Hematopoietic multipotent progenitor cell treated with erythropoietin and hydrocortisone succinate and interleukin-3 and kit ligand, for 4 days (in vitro differentiated cells): ENCODE data around the gene CACNA1H.
A peak's percentile ranks its signal among the peaks of the same experiment; 100 is the strongest.
"Not testable (repeated sequence)": the region's sequence is repeated elsewhere in the genome, so short reads cannot be mapped to it uniquely, and the experiment has no call there.

Experiments
- DNase-seq: peaks from one replicate; pipeline ENCODE4 v3.0.0-alpha.2; 2015

The CACNA1H gene

DNA sequence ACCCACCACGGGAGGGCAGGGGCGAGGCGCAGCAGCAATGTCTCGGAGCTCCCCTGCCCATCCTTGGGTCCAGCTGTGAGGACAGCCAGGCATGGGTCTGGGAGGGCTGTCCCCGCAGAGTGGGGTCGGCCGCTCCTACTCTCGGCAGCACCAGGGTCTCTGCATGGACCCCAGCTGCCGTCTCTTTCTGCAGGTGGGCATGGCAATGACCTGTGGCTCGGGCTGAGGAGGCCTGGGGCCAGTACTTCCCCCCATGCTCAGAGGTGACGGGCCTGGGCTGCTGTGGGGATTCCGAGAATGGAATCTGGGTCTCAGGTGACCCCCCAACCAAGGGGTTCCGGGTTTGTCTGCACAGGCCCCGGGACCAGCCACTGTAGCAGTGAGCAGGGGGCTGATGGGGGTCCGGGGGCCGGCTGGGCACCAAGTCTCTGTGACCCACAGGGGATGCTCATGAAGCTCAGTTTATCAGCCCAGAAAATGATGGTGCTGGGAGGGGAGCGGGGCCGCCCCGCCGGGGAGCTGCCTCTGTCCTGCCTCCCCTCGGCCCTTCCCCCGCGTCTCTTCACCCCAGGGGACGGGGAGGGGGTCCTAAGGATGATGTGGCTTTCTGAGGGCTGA is 23.5 kb downstream of the CACNA1H start:
- no peak for DNase-seq

DNA sequence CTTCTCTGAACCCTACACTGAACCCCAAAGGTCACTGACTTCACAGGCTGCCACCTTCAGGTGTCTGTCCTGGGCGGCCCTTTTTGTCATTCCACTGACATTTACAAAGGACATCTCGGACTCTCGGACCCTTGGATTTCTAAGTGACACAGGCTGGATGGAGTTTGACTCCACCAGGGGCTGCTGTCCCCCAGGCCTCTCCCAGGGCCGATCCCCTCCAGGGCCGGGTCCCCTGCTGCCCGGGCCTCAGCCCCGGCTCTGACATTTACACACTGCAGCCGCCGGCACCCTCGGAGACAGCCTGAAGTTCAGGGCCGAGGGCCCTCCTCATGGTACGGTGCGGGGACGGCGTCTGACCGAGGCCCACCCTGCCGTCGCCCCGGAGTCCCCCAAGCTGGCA is 24.1 kb downstream of the CACNA1H start:
- DNase-seq = no peak

DNA sequence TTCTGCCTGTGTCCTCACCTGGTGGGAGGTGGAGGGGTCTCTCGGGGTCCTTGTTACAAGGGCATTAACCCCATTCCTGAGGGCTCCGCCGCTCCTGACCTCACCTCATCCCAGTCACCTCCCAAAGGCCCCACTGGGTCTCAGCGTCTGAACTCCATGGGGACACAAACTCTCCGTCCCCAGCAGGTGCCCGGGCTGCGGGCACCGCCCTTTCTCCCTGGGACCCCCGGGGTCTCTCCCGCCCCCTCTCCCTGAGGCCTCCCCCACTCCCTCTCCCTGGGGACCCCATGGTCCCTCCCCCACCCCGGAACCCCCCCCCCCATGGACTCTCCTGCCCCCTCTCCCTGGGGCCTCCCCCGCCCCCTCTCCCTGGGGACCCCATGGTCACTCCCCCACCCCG is 24.8 kb downstream of the CACNA1H start:
- DNase-seq = no peak

DNA sequence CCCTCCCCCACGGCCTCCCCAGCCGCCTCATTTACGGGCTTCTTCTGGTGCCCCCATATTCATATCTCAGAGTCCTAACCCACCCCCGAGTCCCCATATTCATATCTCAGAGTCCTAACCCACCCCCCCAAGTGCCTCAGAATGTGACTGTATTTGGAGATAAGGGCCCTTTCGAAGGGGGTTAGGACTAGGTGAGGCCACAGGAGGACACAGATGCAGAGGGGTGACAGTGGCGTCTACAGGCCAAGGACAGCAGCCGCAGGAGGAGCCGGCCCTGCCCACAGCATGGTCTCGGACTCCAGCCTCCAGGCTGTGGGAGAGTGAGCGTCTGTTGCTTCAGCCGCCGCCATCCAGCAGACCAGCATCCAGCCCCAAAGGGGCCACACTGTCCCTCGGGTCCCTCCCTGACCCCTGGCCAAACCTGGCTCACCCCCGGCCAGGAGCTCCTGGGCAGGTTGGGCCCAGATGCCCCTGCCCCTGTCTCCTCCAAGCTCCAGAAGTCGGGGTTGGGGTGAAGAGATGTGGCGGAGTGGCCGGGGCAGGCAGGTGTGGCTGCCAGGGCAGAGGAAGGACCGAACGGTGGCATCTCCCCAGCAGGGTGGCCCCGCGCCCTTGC is 25.5 kb downstream of the CACNA1H start:
- no peak for DNase-seq

DNA sequence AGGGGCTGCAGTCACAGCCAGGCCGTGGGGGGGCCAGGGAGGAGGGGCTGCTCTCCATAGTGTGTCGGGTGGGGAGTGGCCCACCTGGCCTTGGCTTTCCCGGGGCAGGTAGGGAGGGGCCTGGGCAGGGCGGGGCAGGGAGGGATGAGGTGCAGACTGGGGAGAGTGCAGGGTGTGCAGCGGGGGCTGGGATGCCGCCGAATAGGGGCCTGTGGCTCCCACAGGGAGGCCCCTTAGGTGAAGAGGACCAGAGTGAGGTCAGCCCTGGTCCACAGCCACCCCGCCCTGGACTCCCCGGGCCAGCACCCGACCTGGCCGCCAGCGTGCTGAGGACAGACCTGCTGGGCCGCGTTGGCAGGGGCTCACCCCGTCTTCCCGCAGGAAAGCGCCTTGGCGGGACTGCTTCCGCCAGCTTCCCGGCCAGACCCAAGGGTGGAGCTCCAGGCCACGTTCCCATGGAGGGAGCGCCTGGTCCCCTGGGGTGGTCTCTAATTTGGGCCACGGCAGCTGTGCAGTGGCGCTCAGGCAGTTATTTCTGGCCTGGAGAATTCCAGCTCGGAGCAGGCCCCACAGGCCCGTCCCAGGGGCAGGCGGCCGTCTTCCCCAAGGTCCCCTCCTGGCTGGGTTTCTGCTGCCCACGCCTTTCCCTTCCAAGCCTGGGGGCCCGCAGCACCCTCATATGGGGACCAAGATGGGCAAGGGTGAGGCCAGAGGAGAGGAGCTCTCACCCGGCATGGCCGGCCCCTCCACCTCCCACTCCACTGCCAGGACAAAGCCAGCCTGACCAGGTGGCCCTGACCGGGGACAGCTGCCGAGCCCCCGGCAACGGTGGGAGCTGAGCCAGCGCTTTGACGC is 27.9 kb downstream of the CACNA1H start:
- no peak for DNase-seq

DNA sequence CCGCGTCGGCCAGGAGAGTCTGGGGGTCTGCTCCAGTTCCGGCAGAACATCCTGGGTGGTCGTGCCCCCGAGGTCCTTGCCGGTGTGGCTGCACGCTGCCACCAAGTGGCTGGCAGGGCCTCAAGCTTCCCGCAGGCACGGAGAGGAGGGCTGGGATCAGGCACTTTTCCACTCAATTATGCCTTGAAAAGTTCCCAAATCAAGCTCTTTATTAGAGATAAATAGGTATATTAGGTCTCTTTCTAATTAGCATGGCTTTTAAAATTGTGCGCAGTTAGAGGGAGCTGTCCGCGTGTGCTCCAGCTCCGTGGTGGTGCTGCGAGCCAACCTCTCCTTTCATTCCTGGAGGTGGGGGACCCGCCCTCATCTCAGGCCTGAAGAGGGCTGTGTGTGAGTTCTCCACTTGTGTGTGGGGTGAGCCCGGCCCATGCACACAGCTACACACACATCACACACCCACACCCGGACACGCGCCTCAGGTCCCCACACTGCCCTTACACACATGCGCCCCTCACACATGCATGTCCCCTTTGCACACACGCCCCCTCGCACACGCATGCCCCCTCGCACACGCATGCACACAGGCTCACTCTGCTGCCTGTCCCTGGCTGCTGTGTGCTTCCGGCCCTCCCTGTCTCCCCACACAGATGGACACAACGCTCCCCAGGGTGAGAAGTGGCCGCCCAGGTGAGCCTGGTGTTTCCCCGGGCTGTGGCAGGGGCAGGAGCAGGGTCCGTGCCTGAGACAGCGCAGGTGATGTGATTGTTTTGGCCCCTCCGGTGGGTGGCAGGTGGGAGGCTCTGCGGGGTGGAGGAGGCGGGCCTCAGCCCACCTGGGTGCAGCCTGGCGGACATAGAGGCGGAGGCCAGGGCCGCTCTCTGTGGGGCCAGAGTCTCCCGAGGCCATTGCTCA is 28.8 kb downstream of the CACNA1H start:
- DNase-seq = no peak

DNA sequence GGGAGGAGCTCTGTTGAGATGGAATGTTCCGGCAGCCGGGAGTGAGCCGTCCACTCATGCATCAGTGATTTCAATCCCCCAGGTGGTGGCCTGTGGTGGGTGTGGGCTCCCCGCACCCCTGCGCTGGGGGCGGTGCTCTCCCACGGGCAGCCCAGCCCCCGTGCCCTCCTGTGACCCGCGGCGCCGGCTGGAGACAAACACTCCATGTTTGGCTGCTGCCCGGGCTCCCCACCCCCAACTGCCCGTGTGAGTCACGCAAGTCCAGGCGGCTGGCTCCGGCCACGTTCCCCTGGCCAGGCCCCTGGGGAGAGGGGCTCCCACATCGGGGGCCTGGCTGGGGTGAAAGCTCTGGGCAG is 29.4 kb downstream of the CACNA1H start:
- no peak for DNase-seq

DNA sequence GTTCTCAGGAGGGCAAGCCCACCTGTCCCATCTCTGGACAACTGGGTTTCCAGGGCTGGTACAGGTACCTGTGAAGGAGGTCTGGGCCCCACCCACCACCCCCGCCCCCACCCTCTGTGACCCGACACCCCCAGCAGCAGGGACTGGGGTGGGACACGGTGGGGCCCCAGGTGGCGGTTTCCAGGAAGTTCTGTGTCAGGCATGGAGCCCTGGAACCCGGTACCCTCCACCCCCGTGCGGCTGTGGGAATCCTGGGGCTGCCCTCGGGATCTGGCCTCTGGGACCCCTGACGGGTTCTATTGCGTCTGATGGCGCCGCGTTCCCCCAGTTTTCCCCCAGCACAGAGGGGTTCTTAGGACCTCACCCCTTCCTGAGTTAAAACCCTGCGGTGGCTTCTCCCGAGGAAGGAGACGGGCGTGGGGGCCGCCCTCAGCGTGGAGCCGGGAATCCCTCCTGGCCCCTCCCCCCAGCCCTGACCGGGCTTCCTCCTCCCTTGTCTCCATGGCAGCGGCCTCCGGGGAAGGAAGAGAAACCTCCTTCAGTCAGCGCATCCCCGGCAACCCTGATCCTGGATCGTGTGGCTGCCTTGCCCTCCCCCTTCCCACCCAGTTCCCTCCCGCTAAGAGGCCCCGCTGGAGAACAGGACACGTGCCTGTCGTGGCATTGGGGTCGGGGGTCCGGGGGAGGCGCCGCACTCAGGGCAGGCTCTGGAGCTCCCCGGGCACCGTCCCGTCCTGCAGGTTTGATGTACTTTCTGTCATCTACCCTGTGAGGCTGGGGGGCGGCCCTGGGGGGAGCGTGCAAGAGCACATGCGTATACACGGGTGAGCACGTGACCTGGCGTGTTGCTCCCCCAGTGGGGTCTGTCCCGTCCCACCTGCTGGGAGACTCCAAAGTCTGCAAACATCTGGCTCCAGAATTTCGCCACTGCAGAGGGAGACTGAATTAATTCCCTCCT is 30.3 kb downstream of the CACNA1H start:
- no peak for DNase-seq

DNA sequence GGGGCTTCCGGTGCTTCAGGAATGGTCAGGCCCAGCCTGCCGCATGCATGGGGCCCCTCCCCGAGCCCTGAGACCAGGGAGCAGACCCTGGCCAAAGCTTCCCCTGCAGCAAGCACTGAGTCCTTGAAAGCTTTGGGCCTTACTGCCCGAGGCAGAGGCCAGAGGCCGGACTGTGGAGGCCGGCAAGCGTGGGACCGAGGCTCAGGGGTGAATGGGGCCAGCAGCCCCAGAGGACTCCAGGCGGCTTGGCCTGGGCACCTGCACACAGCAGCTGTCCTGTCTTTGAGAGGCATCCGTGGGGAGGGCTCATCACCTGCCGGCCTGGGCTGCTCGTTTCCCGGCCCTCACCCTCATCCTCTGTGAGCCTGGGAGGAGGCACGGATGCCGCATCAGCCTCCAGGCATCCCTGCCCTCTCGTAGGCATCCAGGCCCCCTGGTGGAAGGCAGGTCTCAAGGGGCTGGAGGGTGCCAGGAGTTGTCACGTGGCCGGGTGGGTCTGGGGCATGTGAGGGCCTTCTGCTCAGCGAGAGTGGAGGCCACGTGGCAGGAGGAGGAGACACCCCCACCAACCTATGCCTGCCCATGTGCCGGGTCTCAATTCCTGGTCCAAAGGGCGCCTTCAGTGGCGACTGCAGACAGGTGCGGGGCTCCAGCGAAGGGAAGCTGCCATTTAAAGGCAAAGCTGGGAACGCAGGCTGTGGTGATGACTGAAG is 31.4 kb downstream of the CACNA1H start:
- DNase-seq = no peak

DNA sequence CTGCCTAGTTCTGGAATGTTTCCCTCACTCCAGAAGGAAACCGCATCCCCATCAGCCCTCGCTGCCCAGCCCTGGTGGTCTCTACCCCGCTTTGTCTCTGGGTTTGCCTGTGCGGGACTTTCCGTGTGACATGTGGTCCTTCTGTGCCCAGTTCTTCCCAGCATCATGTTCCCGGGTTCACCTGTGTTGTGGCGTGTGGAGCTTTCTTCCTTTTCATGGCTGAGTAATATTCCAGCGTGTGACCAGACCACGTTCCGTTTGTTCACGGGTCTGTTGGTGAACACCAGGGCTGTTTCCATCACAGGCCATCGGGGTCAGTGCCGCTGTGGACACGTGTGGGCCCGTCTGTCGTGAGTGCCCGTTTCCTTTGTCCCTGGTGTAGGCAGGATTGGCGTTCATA is 32.1 kb downstream of the CACNA1H start:
- DNase-seq = no peak

DNA sequence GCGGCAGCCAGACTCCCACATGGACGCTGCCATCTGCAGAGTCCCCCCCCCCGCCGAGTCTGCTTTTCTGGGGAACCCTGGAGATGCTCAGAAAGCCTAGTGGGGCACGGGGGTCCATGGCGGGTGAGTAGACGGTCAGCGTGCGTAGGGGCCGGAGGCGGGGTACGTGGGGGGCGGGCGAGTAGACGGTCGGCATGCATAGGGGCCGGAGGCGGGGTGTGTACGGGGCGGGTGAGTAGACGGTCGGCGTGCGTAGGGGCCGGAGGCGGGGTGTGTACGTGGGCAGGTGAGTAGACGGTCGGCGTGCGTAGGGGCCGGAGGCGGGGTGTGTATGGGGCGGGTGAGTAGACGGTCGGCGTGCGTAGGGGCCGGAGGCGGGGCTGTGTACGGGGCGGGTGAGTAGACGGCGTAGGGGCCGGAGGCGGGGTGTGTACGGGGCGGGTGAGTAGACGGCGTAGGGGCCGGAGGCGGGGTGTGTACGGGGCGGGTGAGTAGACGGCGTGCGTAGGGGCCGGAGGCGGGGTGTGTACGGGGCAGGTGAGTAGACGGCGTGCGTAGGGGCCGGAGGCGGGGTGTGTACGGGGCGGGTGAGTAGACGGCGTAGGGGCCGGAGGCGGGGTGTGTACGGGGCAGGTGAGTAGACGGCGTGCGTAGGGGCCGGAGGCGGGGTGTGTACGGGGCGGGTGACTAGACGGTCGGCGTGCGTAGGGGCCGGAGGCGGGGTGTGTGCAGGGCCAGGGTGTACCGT is 32.7 kb downstream of the CACNA1H start:
- DNase-seq = not testable (repeated sequence)

DNA sequence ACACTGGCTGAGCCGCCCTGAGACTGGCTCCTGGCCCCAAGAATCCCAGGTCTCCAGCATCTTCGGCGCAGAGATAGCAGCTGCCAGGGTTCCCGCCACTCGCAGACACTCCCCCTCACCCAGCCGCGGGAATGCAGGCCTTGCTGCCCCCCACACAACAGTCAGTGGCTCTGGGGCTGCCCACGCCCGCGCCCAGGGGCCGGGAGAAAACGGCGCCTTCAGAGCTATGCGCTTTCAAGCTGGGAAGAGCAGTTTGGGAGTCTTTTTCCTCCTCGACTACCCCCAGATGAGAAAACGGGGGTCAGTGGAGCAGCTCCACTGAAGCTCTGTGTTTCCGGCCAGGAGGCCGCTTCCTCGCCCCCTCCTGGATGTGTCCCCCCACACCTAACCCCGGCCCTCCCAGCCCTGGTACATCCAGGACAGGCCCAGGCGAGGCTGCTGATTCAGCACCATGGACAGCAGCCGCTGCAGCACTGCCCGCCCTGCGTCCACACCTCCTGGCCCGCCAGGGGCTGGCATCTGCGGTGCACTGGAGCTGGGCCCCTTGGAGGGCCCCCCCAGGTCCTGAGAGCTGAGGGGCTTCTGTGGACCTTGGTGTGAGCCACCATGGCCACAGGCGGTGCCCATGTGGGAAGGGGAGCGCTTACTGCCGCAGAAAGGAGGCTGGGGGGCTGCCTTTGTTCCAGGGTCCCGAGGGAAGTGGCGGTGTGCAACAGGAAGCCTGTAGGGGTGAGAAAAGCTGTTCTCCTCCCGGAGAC is 35.7 kb downstream of the CACNA1H start:
- DNase-seq = peak; percentile 78

DNA sequence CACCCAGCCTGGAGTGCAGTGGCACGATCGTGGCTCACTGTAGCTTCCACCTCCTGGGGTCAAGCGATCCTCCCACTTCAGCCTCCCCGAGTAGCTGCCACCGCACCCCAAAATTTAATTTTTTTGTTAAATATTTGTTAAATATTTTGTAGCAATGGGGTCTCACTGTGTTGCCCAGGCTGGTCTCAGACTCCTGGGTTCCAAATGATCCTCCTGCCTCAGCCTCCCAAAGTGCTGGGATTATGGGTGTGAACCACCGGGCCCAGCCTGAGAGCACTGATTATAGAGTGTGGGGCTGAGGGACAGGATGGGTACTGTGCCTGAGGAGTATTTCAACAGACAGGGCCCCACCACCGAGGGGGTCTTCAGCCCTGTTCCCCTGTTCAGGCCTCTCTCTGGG is 36.5 kb downstream of the CACNA1H start:
- no peak for DNase-seq

DNA sequence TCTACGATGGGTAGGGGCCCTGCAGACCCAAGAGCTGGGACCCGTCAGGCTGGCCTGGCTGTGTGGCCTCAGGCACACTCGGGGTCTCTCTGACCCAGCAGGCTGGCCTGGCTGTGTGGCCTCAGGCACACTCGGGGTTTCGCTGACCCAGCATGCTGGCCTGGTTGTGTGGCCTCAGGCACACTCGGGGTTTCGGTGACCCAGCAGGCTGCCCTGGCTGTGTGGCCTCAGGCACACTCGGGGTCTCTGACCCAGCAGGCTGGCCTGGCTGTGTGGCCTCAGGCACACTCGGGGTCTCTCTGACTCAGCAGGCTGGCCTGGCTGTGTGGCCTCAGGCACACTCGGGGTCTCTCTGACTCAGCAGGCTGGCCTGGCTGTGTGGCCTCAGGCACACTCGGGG is 37.9 kb downstream of the CACNA1H start:
- not testable (repeated sequence) for DNase-seq

DNA sequence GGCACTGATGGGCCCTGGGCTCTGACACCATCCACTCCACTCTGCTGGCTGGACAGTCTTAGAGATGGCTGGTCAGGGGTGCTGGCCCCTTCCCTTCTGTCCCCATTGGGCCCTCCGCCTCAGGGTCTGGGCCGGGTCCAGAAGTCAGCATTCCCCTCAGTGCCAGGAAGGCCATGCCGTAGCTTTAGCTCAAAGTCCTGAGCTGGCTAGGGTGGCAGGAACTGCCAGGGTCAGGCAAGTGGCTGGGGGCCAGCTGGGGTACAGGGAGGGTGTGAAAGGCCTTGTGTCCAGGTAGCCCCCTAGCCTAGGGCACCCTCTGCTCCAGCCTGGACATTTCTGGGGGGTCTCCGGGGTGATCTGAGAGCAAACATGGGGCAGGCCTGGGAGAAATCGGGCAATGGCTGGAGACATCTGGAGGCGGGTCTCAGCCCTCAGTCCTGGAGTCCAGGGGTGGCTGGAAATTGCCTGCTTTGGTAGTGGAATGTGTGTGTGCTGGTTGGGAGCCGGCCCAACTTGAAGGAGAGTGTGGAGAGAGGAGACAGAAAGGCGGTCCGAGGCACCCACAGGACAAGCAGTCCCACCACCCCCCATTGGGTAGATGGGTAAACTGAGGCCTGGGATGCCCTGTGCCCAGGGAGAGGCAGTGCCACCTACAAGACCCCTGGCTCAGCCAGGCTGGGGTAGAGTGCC is 39.6 kb downstream of the CACNA1H start:
- DNase-seq = no peak

DNA sequence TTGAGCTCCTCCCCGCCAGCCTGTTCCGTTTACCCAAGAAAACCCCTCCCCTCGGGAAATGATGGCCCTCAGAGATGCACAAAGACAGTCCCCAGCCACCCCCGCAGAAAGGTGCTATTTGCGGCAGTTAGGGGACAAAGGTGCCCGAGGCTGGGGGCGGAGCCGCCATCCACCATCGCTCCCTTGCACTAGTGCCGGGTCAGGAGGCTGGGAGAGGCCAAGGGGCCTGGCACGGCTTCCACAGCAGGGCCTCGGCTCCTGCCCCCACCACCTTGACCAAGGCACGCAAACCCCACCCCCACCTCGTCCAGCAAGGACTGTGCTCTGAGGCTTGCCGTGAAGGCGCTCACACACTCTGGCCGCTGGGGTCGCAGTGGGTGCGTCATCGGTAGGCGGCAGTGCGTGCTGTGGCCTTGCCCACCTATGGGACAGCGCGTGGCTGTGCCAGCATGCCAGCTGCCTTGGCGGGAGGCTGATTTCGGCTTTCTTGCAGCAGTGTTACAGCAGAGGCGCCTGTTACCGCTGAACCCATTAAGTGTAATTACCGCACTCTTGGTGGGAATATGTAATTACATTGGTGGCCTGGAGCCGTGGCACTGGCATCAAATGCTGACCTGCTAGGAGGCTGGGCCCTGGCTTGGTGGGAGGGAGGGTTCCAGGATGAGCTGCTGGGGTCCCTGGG is 40.4 kb downstream of the CACNA1H start:
- no peak for DNase-seq

DNA sequence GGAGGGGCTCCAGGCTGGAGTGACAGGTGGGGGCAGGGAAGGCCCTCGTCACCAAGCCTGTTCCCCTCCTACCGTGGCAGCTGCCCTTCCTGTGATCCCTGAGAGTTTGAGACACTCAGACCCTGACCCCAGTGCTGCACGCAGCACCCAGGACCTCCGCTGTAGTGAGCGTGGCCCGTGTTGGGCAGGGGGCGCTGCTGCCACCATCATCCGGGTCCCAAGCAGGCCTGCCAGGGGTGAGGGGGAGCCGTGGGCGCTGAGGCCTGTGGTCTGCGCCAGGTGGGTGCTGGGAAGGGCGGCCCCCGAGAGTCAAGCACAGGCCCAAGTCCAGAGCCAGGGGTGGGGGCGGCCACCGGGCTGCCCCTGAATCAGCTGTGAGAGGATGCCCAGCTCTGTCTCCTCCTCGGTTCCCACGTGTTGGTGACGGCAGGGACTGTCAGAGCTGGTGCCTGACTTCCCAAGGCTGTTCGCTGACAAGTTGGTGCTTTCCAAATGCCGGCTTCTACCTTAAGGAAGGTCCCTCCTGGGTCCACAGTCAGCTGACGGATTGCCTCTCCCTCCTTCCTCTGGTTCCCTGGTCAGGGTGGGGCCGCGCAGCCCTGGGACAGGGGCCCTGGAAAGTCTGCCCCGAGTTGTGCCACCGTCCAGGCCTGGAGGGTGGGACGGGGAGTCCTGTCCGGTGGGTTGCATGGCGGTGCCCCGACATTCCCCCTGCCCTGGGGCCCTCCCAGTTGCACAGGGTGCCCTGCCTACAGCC is 41.1 kb downstream of the CACNA1H start:
- no peak for DNase-seq
